Measurements from ENCODE around the gene GALM.

The GALM gene

DNA sequence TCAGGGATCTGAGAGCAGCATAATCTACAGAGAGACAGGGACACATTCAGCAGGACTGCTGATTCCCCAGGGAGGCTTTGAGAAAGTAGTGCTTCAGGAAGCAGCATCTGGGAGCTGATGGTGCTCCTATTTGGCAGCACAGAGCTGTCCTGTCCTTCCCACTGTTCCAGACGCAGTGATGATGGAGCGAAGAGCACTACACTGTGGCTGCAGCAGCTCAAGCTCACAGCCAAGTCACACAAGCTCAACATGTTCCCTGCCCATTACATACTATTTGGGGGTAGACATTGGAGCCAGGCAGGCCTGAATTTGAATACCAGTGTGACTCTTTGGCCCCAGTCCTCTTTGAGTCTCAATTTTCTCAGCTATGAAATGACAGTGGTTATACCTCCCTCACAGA is 15.2 kb upstream of the GALM start:
- no peak for DNase-seq (ENCODE audit: low spot score)
- TF ChIP-seq, protein P1, sequence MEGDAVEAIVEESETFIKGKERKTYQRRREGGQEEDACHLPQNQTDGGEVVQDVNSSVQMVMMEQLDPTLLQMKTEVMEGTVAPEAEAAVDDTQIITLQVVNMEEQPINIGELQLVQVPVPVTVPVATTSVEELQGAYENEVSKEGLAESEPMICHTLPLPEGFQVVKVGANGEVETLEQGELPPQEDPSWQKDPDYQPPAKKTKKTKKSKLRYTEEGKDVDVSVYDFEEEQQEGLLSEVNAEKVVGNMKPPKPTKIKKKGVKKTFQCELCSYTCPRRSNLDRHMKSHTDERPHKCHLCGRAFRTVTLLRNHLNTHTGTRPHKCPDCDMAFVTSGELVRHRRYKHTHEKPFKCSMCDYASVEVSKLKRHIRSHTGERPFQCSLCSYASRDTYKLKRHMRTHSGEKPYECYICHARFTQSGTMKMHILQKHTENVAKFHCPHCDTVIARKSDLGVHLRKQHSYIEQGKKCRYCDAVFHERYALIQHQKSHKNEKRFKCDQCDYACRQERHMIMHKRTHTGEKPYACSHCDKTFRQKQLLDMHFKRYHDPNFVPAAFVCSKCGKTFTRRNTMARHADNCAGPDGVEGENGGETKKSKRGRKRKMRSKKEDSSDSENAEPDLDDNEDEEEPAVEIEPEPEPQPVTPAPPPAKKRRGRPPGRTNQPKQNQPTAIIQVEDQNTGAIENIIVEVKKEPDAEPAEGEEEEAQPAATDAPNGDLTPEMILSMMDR (IDR thresholded peaks at IDR 0.05; ENCODE audit: extremely low read depth, missing control alignments) = no peak

DNA sequence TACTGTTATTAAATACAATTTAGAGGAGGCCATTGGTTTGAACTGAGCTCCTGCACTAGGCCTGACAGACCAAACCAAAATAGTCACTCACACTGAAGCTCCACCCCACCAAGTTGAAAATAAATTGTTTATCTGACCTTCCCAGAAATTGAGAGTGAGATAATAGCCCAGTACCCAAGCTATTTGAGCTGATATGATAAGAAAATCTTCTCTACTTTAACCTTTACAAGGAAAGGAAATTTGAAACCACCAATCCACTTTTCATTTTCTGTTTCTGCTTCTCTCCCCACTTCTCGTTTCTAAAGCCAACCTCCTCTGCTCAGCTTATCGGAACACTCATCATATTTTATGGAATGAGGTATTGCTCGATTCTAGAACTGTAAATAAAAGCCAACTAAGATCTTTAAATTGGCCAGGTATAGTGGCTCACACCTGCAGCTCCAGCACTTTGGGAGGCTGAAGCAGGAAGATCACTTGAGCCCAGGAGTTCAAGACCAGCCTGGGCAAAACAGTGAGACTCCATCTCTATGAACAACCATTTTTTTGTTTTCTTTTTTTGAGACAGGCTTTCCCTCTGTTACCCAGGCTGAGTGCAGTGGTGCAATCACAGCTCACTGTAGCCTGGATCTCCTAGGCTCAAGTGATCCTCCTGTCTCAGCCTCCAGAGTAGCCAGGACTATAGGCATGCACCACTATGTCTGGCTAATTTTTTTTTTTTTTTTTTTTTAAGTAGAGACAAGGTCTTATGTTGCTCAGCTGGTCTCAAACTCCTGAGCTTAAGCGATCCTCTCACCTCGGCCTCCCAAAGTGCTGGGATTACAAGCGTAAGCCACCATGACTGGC is 13.3 kb upstream of the GALM start:
- TF ChIP-seq, protein P1 (IDR thresholded peaks at IDR 0.05; ENCODE audit: extremely low read depth, missing control alignments) = no peak
- DNase-seq (ENCODE audit: low spot score) = peak; percentile 36

DNA sequence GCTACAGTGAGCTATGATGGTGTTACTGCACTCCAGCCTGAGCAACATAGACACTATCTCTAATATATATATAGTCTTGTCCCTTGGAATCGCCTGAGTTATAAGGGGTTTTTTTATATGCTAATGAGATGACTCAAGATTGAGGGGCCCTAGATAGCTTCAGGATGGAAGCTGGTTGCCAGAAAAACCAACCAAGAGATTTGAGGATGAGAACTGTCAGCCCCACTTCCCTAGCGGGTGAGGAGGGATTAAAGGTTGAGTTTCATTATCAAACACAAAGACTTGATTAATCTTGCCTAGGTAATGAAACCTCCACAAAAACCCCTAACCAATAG is 12.6 kb upstream of the GALM start:
- TF ChIP-seq, protein P1 (IDR thresholded peaks at IDR 0.05; ENCODE audit: extremely low read depth, missing control alignments) = no peak
- DNase-seq (ENCODE audit: low spot score) = no peak

DNA sequence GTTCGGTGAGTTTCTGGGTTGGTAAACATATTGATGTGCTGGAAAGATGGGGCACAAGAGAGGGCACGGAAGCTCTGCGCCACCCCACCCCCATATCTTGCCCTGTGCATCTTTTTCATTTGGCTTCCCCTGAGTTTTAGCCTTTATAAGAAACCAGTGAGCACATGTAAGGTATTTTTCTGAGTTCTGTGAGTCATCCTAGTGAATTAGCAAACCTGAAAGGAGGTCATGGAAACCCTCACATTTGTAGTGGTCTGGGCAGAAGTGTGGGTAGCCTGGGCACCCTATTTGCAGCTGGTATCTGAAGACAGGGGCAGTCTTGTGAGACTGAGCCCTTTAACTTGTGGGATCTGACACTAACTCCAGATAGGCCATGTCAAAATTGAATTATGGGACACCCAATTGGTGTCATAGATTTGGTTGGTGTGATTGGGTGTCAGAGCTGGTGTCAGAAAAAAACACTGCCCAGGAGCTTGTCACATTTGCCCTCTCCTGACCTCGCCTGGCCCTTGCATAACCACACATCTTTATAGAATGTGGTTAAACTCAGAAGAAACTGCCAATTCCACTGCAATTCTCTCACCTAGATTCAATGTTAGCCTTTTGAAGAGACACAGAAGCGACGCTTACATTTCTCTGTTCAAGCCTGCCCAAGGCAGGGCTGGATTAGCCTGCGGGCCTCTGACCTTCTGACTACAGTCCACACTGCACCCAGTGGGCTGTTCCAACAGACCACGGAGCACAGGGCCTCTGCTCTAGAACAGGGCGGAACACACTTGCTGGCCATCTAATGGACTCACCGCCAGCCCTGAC is 12.0 kb upstream of the GALM start:
- DNase-seq (ENCODE audit: low spot score) = no peak
- TF ChIP-seq, protein P1 (IDR thresholded peaks at IDR 0.05; ENCODE audit: extremely low read depth, missing control alignments) = no peak

DNA sequence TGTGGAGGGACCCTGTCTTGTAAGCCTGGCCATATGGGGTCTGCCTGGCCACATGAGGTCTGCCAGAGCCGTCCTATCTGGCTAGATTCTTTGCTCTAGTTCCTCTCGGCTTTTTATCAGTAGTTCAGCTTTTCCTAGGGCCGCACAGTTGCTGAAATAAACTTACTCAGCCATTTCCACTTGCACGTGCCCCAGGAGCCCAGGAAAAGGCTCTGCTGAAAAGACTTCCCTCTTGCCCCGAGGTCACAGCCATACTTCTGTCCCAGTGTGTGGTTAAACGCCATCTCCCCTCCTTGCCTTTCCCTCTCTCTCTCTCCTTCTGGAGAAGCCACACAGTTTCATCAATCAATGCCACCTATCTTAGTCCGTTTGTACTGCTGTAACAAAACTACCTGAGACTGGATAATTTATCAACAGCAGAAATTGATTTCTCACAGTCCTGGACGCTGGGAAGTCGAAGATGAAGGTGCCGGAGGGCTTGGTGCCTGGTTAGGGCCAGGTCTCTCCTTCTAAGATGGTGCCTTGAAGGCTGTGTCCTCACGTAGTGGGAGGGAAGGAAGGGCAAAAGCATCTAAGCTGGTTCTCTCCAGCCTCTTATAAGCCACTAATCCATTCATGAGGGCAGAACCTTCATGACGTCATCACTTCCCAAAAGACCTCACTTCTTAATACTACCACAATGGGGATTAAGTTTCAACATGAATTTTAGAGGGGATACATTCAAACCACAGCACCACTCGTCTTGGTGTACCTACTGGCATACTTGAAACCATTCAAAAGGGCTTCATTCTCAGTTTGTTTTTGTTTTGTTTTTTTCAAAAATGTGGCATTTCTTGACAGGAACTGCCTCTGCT is 11.2 kb upstream of the GALM start:
- TF ChIP-seq, protein P1 (IDR thresholded peaks at IDR 0.05; ENCODE audit: extremely low read depth, missing control alignments) = no peak
- no peak for DNase-seq (ENCODE audit: low spot score)

DNA sequence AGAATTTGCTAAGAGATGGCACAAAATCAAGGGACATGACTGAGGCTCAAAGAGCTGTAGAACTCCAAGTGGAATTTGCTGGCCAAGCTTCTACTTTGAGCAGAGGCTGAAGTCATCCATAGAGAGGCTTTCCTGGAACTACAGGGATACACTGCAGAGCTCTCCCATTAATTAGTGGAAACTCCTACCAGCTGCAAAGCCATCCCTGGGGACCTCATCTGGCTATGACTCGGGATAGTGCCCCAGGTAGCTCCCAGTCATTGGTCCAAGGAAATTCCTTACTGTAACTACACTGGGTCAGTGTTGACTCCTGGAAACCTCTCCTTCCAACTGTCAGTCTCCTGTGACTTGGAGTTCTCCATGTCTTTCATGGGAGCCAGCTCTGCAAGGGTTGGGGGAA is 10.5 kb upstream of the GALM start:
- no peak for DNase-seq (ENCODE audit: low spot score)
- TF ChIP-seq, protein P1 (IDR thresholded peaks at IDR 0.05; ENCODE audit: extremely low read depth, missing control alignments) = no peak
